ENCODE data around the gene ZNF428.

The ZNF428 gene

GRCh38 chr19:43599635-43600295, 19.7 kb downstream of the ZNF428 start:
- no peak for TF ChIP-seq CTCF (IDR thresholded peaks at IDR 0.05; ENCODE audit: control insufficient read depth, extremely low read depth, insufficient read depth)
- DNase-seq (ENCODE audit: low read depth), result no peak
- no peak overlapping the region for H3K4me3 ChIP-seq (ENCODE audit: low read depth, low read length)

- no peak for TF ChIP-seq CTCF (IDR thresholded peaks at IDR 0.05; ENCODE audit: control insufficient read depth, extremely low read depth, insufficient read depth)
- no peak for DNase-seq (ENCODE audit: low read depth)
- no peak overlapping the region for H3K4me3 ChIP-seq (ENCODE audit: low read depth, low read length)
Observed at GRCh38 chr19:43598445-43599240, 20.8 kb downstream of the ZNF428 start.

GRCh38 chr19:43597876-43598275, 21.6 kb downstream of the ZNF428 start:
- H3K4me3 ChIP-seq (ENCODE audit: low read depth, low read length), result peak overlapping the region; percentile 91
- DNase-seq (ENCODE audit: low read depth), result no peak
- no peak for TF ChIP-seq CTCF (IDR thresholded peaks at IDR 0.05; ENCODE audit: control insufficient read depth, extremely low read depth, insufficient read depth)

- no peak for DNase-seq (ENCODE audit: low read depth)
- H3K4me3 ChIP-seq (ENCODE audit: low read depth, low read length), result peak overlapping the region; percentile 91
- TF ChIP-seq CTCF (IDR thresholded peaks at IDR 0.05; ENCODE audit: control insufficient read depth, extremely low read depth, insufficient read depth), result no peak
Observed at GRCh38 chr19:43596842-43597461, 22.5 kb downstream of the ZNF428 start.

GRCh38 chr19:43595999-43596841, 23.2 kb downstream of the ZNF428 start, which contains the start of the genes IRGQ and ZNF576:
Gene IRGQ (minus strand): TSS chr19:43596134. CDS start chr19:43595338, 796 bp downstream.
Gene ZNF576 (plus strand): TSS chr19:43596595. CDS start chr19:43597109, 514 bp downstream.
- no peak for TF ChIP-seq CTCF (IDR thresholded peaks at IDR 0.05; ENCODE audit: control insufficient read depth, extremely low read depth, insufficient read depth)
- H3K4me3 ChIP-seq (ENCODE audit: low read depth, low read length), result peak within 1 kb of the TSS; percentile 91
- peak; percentile 88 for DNase-seq (ENCODE audit: low read depth)

- no peak for DNase-seq (ENCODE audit: low read depth)
- H3K4me3 ChIP-seq (ENCODE audit: low read depth, low read length), result peak overlapping the region; percentile 91
- TF ChIP-seq CTCF (IDR thresholded peaks at IDR 0.05; ENCODE audit: control insufficient read depth, extremely low read depth, insufficient read depth), result no peak
Observed at GRCh38 chr19:43595605-43595998, 23.8 kb downstream of the ZNF428 start.
